OCI-LY1 (cell line): ENCODE data around the gene MGST3.

ENCODE experiments used
- EZH2 ChIP-seq: fragments of 200-600 bp; sonication (generic), shearing (Covaris generic); IDR thresholded peaks from 2 replicates; pipeline ENCODE4 v1.8.0; 2017; ENCODE audit warnings: borderline replicate concordance, mixed run types, mild to moderate bottlenecking, antibody characterized with exemption, low read length, moderate library complexity, mixed read lengths
- TF ChIP-seq, protein P1 (sequence below): fragments of 200-600 bp; sonication (generic), shearing (Covaris generic); IDR thresholded peaks from 2 replicates; pipeline ENCODE4 v1.5.1; 2017; ENCODE audit warnings: mild to moderate bottlenecking, antibody characterized with exemption, low read length, moderate library complexity, mixed read lengths

DNA sequence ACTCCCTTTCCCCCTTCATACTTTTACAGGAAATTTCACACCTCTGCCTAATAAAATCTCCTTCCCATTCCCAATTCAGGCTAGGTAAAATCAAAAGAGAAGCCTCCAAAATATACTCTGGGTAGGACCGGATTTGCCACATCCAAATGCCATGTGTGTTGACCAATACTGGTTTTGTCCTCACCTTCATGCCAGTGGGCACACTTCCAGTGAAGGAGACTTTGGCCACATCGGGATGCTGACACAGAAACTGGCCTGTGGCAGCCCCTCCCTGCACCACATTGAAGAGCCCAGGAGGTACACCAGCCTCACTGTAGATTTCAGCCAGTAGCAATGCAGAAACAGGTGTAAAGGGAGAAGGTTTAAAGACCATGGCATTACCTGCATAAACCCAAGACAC, 49.3 kb downstream of the MGST3 start:
- TF ChIP-seq, protein P1, sequence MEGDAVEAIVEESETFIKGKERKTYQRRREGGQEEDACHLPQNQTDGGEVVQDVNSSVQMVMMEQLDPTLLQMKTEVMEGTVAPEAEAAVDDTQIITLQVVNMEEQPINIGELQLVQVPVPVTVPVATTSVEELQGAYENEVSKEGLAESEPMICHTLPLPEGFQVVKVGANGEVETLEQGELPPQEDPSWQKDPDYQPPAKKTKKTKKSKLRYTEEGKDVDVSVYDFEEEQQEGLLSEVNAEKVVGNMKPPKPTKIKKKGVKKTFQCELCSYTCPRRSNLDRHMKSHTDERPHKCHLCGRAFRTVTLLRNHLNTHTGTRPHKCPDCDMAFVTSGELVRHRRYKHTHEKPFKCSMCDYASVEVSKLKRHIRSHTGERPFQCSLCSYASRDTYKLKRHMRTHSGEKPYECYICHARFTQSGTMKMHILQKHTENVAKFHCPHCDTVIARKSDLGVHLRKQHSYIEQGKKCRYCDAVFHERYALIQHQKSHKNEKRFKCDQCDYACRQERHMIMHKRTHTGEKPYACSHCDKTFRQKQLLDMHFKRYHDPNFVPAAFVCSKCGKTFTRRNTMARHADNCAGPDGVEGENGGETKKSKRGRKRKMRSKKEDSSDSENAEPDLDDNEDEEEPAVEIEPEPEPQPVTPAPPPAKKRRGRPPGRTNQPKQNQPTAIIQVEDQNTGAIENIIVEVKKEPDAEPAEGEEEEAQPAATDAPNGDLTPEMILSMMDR = no peak
- no peak for TF ChIP-seq EZH2
